ENCODE measurements around the gene SYNGR2.

Gene SYNGR2

DNA sequence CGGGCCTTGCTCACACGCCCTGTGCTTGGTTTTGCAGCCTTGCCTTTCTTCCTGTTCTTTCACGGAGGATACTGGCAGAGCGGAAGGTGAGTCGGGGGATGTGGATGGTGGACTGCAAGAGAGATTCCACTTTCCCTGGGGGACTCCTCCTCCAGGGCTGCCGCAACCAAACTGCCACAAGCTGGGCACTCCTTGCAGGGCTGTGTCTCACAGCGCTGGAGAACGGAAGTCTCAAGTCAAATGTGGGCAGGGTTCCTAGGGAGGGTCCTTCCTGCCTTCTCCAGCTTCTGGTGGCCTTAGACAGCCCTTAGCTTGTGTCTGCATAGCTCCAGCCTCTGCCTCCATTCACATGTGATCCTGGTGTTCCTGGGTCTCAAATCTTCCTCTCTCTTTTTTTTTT lies 34.3 kb downstream of the SYNGR2 start:
- peaks cover 6% of the 10 kb centered on the region for H3K36me3 ChIP-seq (ENCODE audit: low read depth)
- ATAC-seq (ENCODE audit: low read depth) (no peak), DNase-seq (ENCODE audit: low spot score) (no peak)
- peaks cover 9% of the 10 kb centered on the region for H3K4me1 ChIP-seq (ENCODE audit: insufficient read depth, poor library complexity, severe bottlenecking)
- H3K9me3 ChIP-seq (ENCODE audit: severe bottlenecking) = no peaks in the 10 kb centered on the region
- no peak overlapping the region for H3K4me3 ChIP-seq (ENCODE audit: severe bottlenecking)
- TF ChIP-seq, protein P1, sequence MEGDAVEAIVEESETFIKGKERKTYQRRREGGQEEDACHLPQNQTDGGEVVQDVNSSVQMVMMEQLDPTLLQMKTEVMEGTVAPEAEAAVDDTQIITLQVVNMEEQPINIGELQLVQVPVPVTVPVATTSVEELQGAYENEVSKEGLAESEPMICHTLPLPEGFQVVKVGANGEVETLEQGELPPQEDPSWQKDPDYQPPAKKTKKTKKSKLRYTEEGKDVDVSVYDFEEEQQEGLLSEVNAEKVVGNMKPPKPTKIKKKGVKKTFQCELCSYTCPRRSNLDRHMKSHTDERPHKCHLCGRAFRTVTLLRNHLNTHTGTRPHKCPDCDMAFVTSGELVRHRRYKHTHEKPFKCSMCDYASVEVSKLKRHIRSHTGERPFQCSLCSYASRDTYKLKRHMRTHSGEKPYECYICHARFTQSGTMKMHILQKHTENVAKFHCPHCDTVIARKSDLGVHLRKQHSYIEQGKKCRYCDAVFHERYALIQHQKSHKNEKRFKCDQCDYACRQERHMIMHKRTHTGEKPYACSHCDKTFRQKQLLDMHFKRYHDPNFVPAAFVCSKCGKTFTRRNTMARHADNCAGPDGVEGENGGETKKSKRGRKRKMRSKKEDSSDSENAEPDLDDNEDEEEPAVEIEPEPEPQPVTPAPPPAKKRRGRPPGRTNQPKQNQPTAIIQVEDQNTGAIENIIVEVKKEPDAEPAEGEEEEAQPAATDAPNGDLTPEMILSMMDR (IDR thresholded peaks at IDR 0.05; ENCODE audit: poor library complexity, severe bottlenecking) = no peak
- H3K27ac ChIP-seq (ENCODE audit: poor library complexity, severe bottlenecking) = no peak overlapping the region
- no peaks in the 10 kb centered on the region for H3K27me3 ChIP-seq (ENCODE audit: insufficient read depth, poor library complexity, severe bottlenecking)

DNA sequence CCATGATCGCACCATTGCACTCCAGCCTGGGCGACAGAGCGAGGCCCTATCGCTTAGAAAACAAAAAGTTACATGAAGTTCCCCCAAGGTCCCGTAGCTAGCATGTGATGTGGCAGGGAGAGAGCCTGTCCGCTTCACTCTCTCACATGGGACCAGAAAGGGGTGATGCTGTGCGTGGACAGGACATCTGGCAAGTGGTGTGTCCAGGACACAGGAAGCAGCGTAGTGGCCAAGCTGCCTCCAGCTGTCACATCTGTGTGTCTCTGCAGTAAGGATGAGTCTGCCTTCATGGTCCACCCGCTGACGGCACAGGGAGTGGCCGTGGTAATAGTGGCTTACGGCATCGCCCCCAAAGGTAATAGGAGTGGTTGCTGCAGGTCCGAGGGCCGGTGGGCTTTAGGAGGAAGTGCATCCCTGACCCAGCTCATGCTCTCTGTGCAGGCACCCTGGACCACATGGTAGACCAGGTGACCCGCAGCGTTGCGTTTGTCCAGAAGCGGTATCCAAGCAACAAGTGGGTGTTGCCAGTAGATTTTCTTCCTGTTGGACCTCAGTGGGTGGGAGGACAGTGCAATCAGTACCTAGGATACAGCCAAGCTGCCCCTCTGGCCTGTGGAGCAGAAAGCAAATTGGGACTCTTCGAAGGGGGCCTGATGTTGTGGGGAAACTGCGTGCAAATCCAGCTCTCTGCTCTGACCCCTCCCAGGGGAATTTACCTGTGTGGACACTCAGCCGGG lies 36.2 kb downstream of the SYNGR2 start:
- TF ChIP-seq, protein P1 (IDR thresholded peaks at IDR 0.05; ENCODE audit: poor library complexity, severe bottlenecking) = no peak
- Histone ChIP-seq H3K9me3 (ENCODE audit: severe bottlenecking) (no peaks in the 10 kb centered on the region), H3K4me3 (ENCODE audit: severe bottlenecking) (no peak overlapping the region), H3K27ac (ENCODE audit: poor library complexity, severe bottlenecking) (no peak overlapping the region), H3K4me1 (ENCODE audit: insufficient read depth, poor library complexity, severe bottlenecking) (peaks cover under 1% of the 10 kb centered on the region), H3K27me3 (ENCODE audit: insufficient read depth, poor library complexity, severe bottlenecking) (no peaks in the 10 kb centered on the region), H3K36me3 (ENCODE audit: low read depth) (no peaks in the 10 kb centered on the region; the same call in none of the 2 replicates)
- DNase-seq (ENCODE audit: low spot score) = no peak
- ATAC-seq (ENCODE audit: low read depth) = no peak

DNA sequence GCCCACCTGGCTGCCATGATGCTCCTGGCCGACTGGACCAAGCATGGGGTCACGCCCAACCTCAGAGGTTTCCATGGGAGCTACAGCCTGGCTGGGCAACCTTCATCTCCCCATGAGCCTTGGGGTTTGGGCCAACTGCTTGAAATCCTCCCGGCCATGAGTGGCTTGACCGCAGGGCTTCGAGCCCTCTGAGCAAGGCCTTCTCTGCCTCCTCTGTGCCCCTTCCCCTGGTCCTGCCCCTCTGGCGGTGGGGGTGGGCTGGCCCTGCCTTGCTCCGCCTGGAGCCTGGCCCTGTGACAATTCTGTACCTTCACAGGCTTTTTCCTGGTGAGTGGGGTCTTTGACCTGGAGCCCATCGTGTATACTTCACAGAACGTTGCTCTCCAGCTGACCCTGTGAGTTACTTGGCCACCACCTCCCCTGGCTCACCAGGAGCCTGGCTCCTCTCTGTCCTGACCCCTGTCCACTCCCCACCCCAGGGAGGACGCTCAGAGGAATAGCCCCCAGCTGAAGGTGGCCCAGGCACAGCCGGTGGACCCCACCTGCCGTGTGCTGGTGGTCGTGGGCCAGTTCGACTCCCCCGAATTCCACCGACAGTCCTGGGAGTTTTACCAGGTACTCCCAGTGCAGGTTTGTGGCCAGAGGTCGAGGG lies 36.9 kb downstream of the SYNGR2 start:
- H3K36me3 ChIP-seq (ENCODE audit: low read depth) = no peaks in the 10 kb centered on the region; the same call in 1 of the 2 replicates
- H3K4me1 ChIP-seq (ENCODE audit: insufficient read depth, poor library complexity, severe bottlenecking) = no peaks in the 10 kb centered on the region
- no peak overlapping the region for H3K27ac ChIP-seq (ENCODE audit: poor library complexity, severe bottlenecking)
- H3K9me3 ChIP-seq (ENCODE audit: severe bottlenecking) = no peaks in the 10 kb centered on the region
- DNase-seq (ENCODE audit: low spot score) (no peak), ATAC-seq (ENCODE audit: low read depth) (no peak)
- no peaks in the 10 kb centered on the region for H3K27me3 ChIP-seq (ENCODE audit: insufficient read depth, poor library complexity, severe bottlenecking)
- H3K4me3 ChIP-seq (ENCODE audit: severe bottlenecking) = no peak overlapping the region
- TF ChIP-seq, protein P1 (IDR thresholded peaks at IDR 0.05; ENCODE audit: poor library complexity, severe bottlenecking) = no peak

DNA sequence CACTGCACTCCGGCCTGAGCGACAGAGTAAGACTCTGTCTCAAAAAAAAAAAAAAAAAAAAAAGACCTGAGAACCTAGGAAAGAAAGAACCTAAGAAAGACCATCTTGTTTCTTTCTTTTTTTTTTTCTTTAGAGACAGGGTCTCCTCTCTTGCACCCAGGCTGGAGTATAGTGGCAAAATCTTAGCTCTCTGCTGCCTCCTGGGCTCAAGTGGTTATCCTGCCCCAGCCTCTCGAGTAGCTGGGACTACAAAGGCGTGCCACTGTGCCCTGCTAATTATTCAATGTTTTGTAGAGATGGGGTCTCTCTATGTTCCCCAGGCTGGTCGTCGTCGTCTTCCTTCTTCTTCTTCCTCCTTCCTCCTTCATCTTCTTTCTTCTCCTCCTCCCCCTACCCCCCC lies 37.9 kb downstream of the SYNGR2 start:
- H3K27me3 ChIP-seq (ENCODE audit: insufficient read depth, poor library complexity, severe bottlenecking) = no peaks in the 10 kb centered on the region
- no peak for DNase-seq (ENCODE audit: low spot score)
- TF ChIP-seq, protein P1 (IDR thresholded peaks at IDR 0.05; ENCODE audit: poor library complexity, severe bottlenecking) = no peak
- no peak overlapping the region for H3K27ac ChIP-seq (ENCODE audit: poor library complexity, severe bottlenecking)
- H3K9me3 ChIP-seq (ENCODE audit: severe bottlenecking) = no peaks in the 10 kb centered on the region
- H3K4me1 ChIP-seq (ENCODE audit: insufficient read depth, poor library complexity, severe bottlenecking) = no peaks in the 10 kb centered on the region
- H3K36me3 ChIP-seq (ENCODE audit: low read depth) = no peaks in the 10 kb centered on the region; the same call in 1 of the 2 replicates
- H3K4me3 ChIP-seq (ENCODE audit: severe bottlenecking) = no peak overlapping the region
- ATAC-seq (ENCODE audit: low read depth) = no peak

DNA sequence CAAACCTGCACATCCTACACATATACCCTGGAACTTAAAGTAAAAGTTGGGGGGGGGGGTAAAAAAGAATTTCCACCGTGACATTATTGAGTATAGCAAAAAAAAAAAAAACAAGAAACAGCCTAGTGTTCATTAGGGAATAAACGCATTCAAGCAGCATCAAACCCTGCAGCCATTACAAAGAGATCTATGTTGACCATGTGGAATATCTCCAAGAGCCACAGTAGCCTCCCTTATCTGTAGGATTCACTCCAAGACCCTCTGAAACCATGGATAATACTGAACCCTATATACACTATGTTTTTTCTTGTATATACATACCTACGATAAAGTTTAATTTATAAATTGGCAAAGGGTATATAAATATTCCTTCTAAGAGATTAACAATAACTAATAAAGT lies 40.1 kb downstream of the SYNGR2 start:
- H3K27ac ChIP-seq (ENCODE audit: poor library complexity, severe bottlenecking) = no peak overlapping the region
- ATAC-seq (ENCODE audit: low read depth) (no peak), DNase-seq (ENCODE audit: low spot score) (no peak)
- no peaks in the 10 kb centered on the region for H3K27me3 ChIP-seq (ENCODE audit: insufficient read depth, poor library complexity, severe bottlenecking)
- H3K4me1 ChIP-seq (ENCODE audit: insufficient read depth, poor library complexity, severe bottlenecking) = no peaks in the 10 kb centered on the region
- H3K4me3 ChIP-seq (ENCODE audit: severe bottlenecking) = no peak overlapping the region
- no peaks in the 10 kb centered on the region for H3K9me3 ChIP-seq (ENCODE audit: severe bottlenecking)
- no peaks in the 10 kb centered on the region; the same call in 1 of the 2 replicates for H3K36me3 ChIP-seq (ENCODE audit: low read depth)
- TF ChIP-seq, protein P1 (IDR thresholded peaks at IDR 0.05; ENCODE audit: poor library complexity, severe bottlenecking) = no peak

Data from RWPE2 (cell line).